GM12801 (cell line): Measurements from ENCODE around the gene RUNX2.

ENCODE experiments used
- TF ChIP-seq, protein P1 (sequence below): IDR thresholded peaks from one replicate; pipeline ENCODE4 v1.5.1; 2011; ENCODE audit warnings: control low read depth; ENCODE audit not compliant: insufficient read length; ENCODE audit errors: extremely low read depth

RUNX2 gene

GRCh38 chr6:45364466-45364865 lies 36.3 kb downstream of the RUNX2 start:
- TF ChIP-seq, protein P1, sequence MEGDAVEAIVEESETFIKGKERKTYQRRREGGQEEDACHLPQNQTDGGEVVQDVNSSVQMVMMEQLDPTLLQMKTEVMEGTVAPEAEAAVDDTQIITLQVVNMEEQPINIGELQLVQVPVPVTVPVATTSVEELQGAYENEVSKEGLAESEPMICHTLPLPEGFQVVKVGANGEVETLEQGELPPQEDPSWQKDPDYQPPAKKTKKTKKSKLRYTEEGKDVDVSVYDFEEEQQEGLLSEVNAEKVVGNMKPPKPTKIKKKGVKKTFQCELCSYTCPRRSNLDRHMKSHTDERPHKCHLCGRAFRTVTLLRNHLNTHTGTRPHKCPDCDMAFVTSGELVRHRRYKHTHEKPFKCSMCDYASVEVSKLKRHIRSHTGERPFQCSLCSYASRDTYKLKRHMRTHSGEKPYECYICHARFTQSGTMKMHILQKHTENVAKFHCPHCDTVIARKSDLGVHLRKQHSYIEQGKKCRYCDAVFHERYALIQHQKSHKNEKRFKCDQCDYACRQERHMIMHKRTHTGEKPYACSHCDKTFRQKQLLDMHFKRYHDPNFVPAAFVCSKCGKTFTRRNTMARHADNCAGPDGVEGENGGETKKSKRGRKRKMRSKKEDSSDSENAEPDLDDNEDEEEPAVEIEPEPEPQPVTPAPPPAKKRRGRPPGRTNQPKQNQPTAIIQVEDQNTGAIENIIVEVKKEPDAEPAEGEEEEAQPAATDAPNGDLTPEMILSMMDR, result no peak

DNA sequence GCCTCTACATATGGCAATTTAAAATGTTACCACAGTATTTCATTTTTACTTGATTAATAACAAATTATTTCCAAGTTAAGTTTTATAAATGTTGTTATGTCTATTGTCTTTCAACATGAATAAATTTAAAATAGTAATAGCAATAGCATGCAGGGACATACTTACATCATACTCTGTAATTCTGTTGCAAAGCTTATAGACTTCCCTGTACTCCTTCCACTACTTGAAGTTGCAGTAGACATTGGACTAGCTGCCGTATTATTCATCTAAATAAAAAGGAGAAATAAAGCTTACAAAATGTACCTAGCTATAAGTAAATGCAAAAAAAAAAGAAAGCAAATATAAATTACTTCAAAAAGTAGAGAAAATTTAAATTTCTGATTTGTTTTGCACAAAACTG lies 36.9 kb downstream of the RUNX2 start:
- TF ChIP-seq, protein P1, result no peak

- TF ChIP-seq, protein P1, result no peak
Observed at GRCh38 chr6:45366534-45366933, 38.4 kb downstream of the RUNX2 start.

DNA sequence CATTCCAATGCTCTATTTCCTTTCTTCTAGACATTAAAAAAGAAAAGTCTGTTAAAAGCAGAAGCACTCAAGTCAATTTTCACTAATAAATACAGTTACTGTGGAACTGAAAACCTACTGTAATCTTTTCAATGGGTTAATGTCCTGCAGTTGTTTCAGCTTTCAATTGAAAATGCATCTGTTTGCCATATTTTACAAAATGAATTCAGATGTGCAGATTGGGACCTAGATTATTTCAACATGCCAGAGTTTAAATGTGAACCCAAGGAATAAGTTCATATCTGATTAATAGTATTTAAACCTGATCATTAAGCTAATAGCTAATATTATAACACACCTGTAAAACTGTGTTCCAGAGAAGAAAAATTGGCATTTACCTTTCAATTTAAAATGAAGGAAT lies 39.9 kb downstream of the RUNX2 start:
- TF ChIP-seq, protein P1, result no peak

GRCh38 chr6:45369870-45370269 lies 41.7 kb downstream of the RUNX2 start:
- TF ChIP-seq, protein P1, result no peak

GRCh38 chr6:45371924-45372573 lies 43.9 kb downstream of the RUNX2 start:
- TF ChIP-seq, protein P1, result no peak

- TF ChIP-seq, protein P1, result no peak
Observed at GRCh38 chr6:45375449-45375848, 47.3 kb downstream of the RUNX2 start.
